Amniotic stem cell (primary cell): ENCODE results near the gene CRADD.
A peak's percentile ranks its signal among the peaks of the same experiment; 100 is the strongest.
"Not testable (repeated sequence)": the region's sequence is repeated elsewhere in the genome, so short reads cannot be mapped to it uniquely, and the experiment has no call there.

ENCODE experiments used
- DNase-seq: peaks from one replicate; lab custom pipeline; 2025; lab: John Stamatoyannopoulos, UW

The CRADD gene

GRCh38 chr12:93737457-93738198 is 60.5 kb downstream of the CRADD start:
- DNase-seq, result no peak

- no peak for DNase-seq
Observed at GRCh38 chr12:93738199-93739058, 61.3 kb downstream of the CRADD start.

- no peak for DNase-seq
Observed at GRCh38 chr12:93740751-93741150, 63.6 kb downstream of the CRADD start.

GRCh38 chr12:93741659-93742109 is 64.5 kb downstream of the CRADD start:
- DNase-seq, result no peak

GRCh38 chr12:93742110-93742934 is 65.1 kb downstream of the CRADD start:
- DNase-seq, result peak; percentile 52

GRCh38 chr12:93743229-93743998 is 66.2 kb downstream of the CRADD start:
- no peak for DNase-seq

GRCh38 chr12:93743999-93744689 is 67.0 kb downstream of the CRADD start:
- no peak for DNase-seq

- DNase-seq, result no peak
Observed at GRCh38 chr12:93745286-93745685, 68.1 kb downstream of the CRADD start.

- DNase-seq, result no peak
Observed at GRCh38 chr12:93746572-93747168, 69.5 kb downstream of the CRADD start.

GRCh38 chr12:93748672-93749383 is 71.7 kb downstream of the CRADD start:
- no peak for DNase-seq

GRCh38 chr12:93749515-93749914 is 72.3 kb downstream of the CRADD start:
- no peak for DNase-seq

GRCh38 chr12:93750056-93750455 is 72.9 kb downstream of the CRADD start:
- no peak for DNase-seq

GRCh38 chr12:93751864-93752610 is 74.9 kb downstream of the CRADD start:
- peak; percentile 4 for DNase-seq

- no peak for DNase-seq
Observed at GRCh38 chr12:93753285-93753684, 76.1 kb downstream of the CRADD start.

GRCh38 chr12:93753838-93754429 is 76.8 kb downstream of the CRADD start:
- DNase-seq, result no peak

- DNase-seq, result not testable (repeated sequence)
Observed at GRCh38 chr12:93754859-93755258, 77.7 kb downstream of the CRADD start.

- no peak for DNase-seq
Observed at GRCh38 chr12:93756288-93756687, 79.1 kb downstream of the CRADD start.
